Measurements from ENCODE around the gene USP48.

USP48 gene

DNA sequence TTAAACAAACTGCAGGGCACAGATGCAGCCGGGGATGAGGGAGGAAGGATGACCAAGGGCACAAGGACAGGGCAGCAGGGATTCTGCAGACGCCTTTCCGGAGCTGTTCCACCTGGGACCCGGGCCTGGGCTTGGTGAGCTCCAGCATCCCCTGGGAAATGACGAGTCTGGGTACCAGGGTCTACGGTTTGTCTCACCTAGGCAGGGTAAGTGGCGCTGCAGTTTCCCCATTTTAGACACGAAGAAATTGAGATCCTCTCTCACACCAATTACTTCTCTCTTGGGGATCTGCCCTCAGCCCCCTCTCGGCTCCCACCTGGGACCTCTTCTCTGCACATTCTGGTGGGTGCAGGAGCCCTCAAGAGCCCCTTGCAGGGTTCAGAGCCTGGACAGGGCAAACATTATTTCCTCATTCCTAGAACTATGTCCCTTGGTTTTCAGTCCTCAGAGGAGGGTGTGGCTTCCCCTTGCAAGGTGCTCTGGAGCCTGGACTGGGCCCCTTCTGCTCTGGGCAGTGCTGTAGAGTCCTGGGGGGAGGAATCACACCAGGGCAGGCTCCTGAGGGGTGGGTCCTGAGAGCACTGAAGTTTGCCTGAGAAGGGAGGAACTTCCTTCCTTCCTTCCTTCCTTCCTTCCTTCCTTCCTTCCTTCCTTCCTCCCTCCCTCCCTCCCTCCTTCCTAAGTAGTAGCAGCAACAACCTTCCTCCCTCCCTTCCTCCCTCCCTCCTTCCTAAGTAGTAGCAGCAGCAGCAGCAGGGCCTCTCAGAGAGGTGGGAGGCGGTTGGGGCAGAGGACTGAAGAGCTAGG, 129.8 kb downstream of the USP48 start:
- TF ChIP-seq, protein P1, sequence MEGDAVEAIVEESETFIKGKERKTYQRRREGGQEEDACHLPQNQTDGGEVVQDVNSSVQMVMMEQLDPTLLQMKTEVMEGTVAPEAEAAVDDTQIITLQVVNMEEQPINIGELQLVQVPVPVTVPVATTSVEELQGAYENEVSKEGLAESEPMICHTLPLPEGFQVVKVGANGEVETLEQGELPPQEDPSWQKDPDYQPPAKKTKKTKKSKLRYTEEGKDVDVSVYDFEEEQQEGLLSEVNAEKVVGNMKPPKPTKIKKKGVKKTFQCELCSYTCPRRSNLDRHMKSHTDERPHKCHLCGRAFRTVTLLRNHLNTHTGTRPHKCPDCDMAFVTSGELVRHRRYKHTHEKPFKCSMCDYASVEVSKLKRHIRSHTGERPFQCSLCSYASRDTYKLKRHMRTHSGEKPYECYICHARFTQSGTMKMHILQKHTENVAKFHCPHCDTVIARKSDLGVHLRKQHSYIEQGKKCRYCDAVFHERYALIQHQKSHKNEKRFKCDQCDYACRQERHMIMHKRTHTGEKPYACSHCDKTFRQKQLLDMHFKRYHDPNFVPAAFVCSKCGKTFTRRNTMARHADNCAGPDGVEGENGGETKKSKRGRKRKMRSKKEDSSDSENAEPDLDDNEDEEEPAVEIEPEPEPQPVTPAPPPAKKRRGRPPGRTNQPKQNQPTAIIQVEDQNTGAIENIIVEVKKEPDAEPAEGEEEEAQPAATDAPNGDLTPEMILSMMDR (conservative IDR thresholded peaks at IDR 0.05): no peak
- peak overlapping the region; percentile 78 for H3K27ac ChIP-seq

DNA sequence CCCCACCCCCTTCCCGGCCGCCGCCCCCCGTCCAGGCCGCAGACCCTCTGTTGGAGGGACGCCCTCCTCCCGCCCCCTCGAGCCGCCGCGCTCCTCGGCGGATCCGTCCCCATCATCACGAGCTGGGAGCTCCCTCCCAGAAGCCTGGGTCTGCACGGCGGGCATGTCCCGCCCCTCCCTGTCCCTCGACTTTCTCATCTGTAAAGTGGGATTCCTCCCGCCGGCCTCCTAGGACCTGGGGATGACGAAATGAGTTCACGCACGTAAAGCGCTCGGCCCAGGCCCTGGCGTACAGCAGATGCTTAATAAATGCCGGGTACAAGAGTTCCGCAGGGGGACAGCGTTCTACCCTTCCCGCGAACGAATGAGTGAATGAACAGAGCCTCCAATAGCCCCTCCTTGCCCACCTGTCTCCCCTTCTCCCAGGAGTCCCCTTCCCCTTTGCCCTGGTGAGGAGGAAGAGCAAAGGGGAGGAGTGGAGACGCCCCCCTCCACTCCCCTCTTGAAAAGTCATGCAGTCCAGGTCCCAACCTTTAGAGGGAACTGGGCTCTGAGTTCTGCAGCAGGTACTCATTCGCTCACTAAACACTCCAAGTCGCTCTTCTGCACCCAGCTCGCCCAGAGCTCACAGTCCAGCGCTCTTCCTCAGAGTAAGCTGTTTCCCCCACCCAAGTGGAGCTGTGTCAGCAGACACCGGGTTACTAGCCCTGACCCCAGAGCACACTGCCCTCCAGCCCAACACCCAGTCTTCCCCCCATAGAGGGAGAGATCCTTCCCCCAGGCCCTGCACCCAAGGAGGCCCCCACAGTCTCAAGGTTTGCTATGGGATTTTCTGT, 130.6 kb downstream of the USP48 start:
- TF ChIP-seq, protein P1 (conservative IDR thresholded peaks at IDR 0.05): no peak
- peak overlapping the region; percentile 78 for H3K27ac ChIP-seq

DNA sequence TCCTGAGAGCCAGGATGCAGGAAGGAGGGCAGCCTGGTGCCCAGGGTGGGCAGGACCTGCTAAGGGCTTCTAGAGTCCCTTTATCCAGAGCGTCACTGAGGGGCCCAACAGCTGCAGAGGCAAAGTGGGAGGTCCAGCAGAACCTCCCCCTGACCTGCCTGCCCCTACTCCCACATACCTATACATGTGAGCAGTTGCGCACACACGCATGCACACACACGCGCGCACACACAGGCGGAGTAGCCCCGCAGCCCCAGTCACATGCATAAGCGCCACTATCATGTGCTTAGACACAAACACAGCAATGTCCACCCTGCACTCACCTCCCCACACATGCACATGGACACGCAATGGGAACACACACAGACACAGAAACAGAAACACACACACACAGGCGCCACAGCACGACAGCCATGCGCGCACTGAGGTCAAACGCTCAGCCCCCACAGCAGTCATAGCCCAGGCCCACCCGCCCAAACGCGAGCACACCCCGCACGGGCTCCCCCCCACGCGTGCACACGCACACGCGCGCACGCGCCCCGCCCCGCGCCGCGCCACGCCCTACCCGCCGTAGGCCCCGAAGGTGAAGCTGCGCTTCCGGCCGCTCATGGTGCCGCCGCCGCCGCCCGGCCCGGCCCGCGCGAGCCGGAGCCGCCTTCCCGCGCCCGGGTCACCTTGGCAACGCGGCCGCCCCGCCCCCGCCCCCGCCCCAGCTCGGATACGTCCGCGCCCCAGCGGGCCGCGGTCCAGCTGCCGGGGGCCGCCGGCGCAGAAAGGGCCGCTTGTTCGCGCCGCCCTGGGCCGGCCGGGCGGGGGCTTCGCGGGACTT, 131.5 kb downstream of the USP48 start:
- H3K27ac ChIP-seq: peak overlapping the region; percentile 78
- TF ChIP-seq, protein P1 (conservative IDR thresholded peaks at IDR 0.05): no peak

DNA sequence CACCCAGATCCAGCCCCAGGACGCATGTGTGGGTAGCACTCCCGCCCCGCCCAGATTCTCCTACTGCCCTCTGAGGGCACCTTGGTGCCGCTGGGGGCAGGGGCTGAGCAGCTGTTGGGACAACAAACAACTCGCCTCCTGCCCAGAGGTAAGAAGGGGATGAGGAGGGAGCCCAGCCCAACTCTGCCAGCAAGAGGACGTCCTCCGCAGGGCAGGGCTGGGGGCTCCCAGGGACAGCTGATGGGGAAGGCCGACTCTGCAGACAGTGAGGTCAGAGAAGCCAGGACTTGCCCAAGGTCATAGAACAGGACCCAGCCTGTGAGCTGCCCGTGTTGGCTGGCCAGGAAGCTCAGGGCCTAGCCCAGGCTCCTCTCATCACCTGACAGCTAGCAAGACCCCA, 132.5 kb downstream of the USP48 start:
- TF ChIP-seq, protein P1 (conservative IDR thresholded peaks at IDR 0.05): no peak
- peak overlapping the region; percentile 78 for H3K27ac ChIP-seq

DNA sequence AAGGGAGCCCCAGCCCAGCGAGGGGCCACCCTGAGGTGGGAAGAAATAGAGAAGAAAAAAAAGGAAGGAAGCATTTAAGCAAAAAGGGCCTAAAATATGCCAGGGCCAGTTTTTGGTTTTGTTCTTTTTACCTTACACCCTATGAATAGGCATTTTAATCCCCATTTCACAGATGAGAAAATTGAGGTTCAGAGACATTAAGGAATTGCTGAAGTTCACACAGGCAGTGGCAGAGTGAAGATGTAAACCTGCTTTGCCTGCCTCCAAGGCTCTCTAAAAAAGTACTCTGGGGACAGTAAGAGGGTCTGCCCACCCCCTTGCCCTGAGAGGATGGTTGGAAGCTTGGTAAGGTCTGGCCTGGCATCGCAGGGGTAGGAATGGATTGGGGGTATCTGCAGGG, 133.6 kb downstream of the USP48 start:
- TF ChIP-seq, protein P1 (conservative IDR thresholded peaks at IDR 0.05): no peak
- peak overlapping the region; percentile 78; the same call in 1 of the 2 replicates for H3K27ac ChIP-seq

DNA sequence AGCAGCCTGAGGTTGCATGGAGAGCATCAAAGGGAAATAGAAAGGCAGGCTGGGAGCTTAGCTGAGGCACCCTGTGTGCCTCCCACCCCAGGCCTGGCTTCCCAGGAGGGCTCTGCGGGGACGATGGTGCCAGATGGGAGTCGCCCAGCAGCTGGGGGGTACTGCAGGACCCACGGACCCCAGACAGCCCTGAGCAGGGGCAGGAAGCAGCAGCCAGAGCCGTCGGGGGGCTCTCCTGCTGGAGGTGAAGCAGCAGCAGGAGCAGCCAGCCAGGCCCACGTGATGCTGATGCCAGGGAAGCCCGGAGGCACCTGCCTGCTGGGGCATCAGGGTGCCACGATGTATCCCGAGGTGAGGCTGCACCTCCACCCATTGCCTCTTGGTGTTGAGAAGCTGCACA, 134.2 kb downstream of the USP48 start:
- H3K27ac ChIP-seq: no peak overlapping the region; the same call in 1 of the 2 replicates

More for the DNA sequence above, 134.2 kb downstream of the USP48 start:
- TF ChIP-seq, protein P1 (conservative IDR thresholded peaks at IDR 0.05): no peak

All from VCaP (cell line).